Activated T-helper 2 cell treated with anti-CD3 and anti-CD28 coated beads, Interferon-gamma antibody, Interleukin-2, Interleukin-4, amounts not matched to agents 10 μg/mL and 5 μg/mL and 100 μg/mL, durations not matched to agents 14 hours and 24 hours and 36 hours (primary cell): ENCODE data around the gene ATRN. TPM values are rescaled to one million over a fixed set of nuclear protein-coding genes. Genes with fewer than 3 reads are reported as not detected.

Experiments used
- DNase-seq: peaks from one replicate; pipeline ENCODE4 v3.0.0; 2021; ENCODE audit warnings: low spot score
- H3K27ac Mint-ChIP-seq: one replicate; pipeline ENCODE4 v1.8.0; 2021; ENCODE audit warnings: mixed read lengths
- H3K27me3 Mint-ChIP-seq: one replicate; pipeline ENCODE4 v1.8.0; 2021; ENCODE audit warnings: low read depth, mixed read lengths
- H3K36me3 Mint-ChIP-seq: one replicate; pipeline ENCODE4 v1.8.0; 2021; ENCODE audit warnings: low read depth, mixed read lengths
- H3K4me1 Mint-ChIP-seq: one replicate; pipeline ENCODE4 v1.8.0; 2021; ENCODE audit warnings: low read depth, mixed read lengths
- H3K4me3 Mint-ChIP-seq: one replicate; pipeline ENCODE4 v1.8.0; 2021; ENCODE audit warnings: low read depth, mild to moderate bottlenecking, moderate library complexity, mixed read lengths
- H3K9me3 Mint-ChIP-seq: one replicate; pipeline ENCODE4 v1.8.0; 2021; ENCODE audit warnings: mixed read lengths
- intact Hi-C: fragments of 100-400 bp; cut with micrococcal nuclease; formaldehyde crosslinking; loops from one replicate; pipeline ENCODE4 v1.15.1; 2023
- total RNA-seq: library from RNA; stranded (reverse); gene quantifications from 2 replicates; pipeline ENCODE4 v1.2.3, GENCODE V29; 2022

ATRN gene
- total RNA-seq, 1 donor from 2014 or later: 11.5 TPM

DNA sequence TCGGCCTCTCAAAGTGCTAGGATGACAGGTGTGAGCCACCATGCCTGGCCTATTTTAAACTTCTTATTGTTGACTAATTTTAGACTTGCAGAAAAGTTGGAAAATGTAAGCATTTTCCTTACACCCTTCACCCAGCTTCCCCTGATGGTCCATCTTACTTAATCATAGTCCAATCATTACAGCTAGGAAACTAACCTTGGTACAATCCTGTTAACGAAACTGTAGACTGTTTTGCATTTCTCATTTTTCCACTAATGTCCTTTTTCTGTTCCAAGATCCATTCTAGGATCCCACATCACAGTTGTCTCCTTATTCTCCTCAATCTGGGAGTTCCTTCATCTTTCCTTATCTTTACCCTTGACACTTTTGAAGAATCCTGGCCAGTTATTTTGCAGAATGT is 193.0 kb downstream of the ATRN start:
- Mint-ChIP-seq H3K4me3 (no peak overlapping the region), H3K27me3 (peaks cover 39% of the 10 kb centered on the region), H3K36me3 (no peaks in the 10 kb centered on the region), H3K27ac (no peak overlapping the region), H3K9me3 (no peaks in the 10 kb centered on the region), H3K4me1 (peaks cover 18% of the 10 kb centered on the region)
- intact Hi-C loops: no loop called here
- DNase-seq: no peak

DNA sequence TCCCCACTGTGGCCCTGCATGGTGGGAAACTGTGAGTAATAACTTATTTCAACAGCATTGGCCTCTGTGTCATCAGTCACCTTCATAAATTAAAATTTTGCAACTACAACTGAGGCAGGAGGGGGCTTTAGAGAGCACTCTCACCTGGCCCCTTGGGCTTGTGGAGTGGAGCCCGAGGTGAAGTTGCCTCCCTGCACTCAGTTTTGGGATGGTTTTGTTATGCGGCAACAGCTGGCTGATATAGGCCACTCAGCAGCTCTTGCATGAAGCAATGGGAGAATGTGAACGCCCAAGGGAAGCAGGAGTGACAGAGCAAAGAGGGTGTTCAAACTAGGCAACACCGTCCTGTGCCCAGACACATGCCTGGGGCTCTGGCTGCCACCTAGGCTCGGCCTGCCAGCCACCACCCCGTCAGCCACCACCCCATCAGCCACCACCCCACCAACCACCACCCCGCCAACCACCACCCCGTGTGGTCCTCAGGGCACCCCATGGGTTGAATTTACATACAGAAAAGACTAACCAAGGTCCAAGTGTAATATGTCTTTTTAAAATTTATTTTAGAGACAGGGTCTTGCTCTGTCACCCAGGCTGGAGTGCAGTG is 196.7 kb downstream of the ATRN start:
- Mint-ChIP-seq H3K27ac (no peak overlapping the region), H3K4me3 (no peak overlapping the region), H3K4me1 (peaks cover 14% of the 10 kb centered on the region), H3K27me3 (peaks cover 36% of the 10 kb centered on the region), H3K36me3 (no peaks in the 10 kb centered on the region), H3K9me3 (no peaks in the 10 kb centered on the region)
- no peak for DNase-seq
- intact Hi-C loops: no loop called here

DNA sequence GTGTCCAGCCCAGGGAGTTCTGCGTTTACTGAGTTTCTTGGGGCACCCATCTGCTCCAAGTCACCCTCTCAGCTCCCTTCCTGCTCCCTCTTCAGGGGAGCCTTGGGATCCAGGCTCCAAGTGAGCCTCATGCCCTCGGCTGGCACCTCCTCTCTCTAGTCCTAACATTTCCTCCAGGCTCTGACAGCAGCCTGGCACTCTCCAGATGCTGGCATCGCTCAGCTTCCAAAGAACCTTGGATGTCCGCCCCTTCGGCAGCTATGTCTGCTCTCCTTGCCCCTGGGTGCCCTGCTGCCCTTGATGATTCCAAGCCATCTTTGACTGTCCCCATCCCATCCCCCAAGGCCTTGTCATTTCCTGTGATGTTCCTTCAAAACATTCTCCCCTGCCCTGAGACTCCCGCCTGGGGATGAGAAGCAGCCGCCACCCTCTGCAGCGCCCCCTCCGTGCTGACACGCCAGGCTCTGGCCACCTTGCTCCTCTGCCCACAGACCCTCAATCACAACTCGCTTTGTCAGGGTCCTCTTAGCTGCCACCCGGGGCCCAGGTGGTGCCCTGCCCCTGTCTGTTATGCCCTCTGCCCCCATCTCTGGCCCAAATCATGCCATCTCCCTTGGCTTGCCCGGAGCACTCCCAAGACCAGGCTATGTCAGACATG is 199.0 kb downstream of the ATRN start:
- Mint-ChIP-seq H3K36me3 (no peaks in the 10 kb centered on the region), H3K4me1 (peaks cover 14% of the 10 kb centered on the region), H3K27ac (no peak overlapping the region), H3K9me3 (no peaks in the 10 kb centered on the region), H3K27me3 (peaks cover 39% of the 10 kb centered on the region), H3K4me3 (no peak overlapping the region)
- intact Hi-C loops: no loop called here
- no peak for DNase-seq

DNA sequence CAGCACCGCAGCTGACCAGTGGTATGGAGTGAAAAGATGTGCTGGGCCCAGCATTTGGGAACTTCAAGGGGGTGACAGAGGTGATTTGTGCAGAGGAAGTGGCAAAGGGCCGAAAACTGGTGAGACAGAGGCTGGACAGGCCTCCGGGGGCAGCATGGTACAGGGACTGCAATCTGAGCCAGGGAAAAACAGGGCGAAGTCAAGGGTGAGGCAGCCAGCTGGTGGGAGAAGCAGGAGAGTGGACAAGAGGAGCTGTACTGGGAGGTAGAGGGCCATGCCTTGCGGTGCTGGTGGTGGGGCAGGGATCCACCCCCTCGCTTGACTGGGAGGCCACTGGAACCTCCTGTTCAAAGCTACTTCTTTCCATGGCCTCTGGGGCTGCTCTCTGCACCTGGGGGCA is 199.7 kb downstream of the ATRN start:
- H3K4me3 Mint-ChIP-seq: no peak overlapping the region
- H3K27ac Mint-ChIP-seq: no peak overlapping the region
- no peaks in the 10 kb centered on the region for H3K9me3 Mint-ChIP-seq
- H3K4me1 Mint-ChIP-seq: peaks cover 13% of the 10 kb centered on the region
- no peaks in the 10 kb centered on the region for H3K36me3 Mint-ChIP-seq
- H3K27me3 Mint-ChIP-seq: peaks cover 43% of the 10 kb centered on the region
- DNase-seq: no peak
- intact Hi-C loops: no loop called here

DNA sequence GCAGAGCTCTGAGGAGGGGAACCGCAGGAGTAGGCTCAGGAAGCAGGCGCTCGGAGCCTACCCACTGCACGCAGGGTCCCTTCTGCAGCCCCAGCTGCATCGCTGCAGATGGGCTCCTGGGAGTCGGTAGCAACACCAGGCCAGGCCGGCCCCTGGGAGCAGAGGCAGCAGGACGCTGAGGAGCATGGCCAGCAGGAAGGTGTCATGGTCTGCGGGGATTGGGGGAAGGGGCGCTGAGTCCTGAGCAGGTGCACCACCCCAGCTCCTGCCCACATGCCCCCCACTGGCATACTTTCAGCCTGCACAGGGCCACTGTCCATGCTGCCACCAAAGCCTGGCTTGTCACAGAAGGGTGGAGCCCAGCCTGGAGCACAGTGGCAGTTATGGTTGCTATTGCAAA is 200.1 kb downstream of the ATRN start:
- Mint-ChIP-seq H3K36me3 (no peaks in the 10 kb centered on the region), H3K4me1 (peaks cover 10% of the 10 kb centered on the region), H3K9me3 (no peaks in the 10 kb centered on the region), H3K27ac (no peak overlapping the region), H3K4me3 (no peak overlapping the region), H3K27me3 (peaks cover 47% of the 10 kb centered on the region)
- DNase-seq: no peak
- intact Hi-C loops: no loop called here

DNA sequence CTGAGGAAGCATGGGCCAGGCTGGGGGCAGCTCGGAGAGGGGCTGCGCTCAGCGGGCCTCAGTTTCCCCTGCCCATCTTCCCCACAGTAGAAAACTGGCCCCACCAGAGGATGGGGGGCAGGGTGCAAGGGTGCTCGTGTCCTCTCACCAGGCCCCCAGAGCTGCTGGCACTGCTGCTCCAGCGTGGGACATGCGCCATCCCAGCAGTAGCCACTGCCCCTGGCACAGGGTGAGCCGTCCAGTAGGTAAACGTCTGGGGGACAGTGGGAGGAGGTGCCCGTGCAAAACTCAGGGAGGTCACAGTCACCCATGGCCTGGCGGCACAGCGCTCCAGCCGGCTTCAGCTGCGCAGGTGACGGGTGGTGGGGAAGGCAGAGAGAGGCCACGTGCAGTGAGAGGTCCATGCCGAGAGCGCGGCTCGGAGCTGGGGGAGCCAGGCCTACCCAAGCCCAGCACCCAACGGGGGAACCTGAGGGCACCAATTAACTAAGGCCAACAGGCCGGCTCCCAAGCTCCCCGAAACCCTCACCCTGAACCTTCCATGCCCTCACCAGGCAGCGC is 201.2 kb downstream of the ATRN start:
- no peak for DNase-seq
- H3K4me3 Mint-ChIP-seq: no peak overlapping the region
- intact Hi-C loops: no loop called here
- H3K27me3 Mint-ChIP-seq: peaks cover 50% of the 10 kb centered on the region
- H3K4me1 Mint-ChIP-seq: peaks cover 2% of the 10 kb centered on the region
- H3K9me3 Mint-ChIP-seq: no peaks in the 10 kb centered on the region
- no peaks in the 10 kb centered on the region for H3K36me3 Mint-ChIP-seq
- no peak overlapping the region for H3K27ac Mint-ChIP-seq

DNA sequence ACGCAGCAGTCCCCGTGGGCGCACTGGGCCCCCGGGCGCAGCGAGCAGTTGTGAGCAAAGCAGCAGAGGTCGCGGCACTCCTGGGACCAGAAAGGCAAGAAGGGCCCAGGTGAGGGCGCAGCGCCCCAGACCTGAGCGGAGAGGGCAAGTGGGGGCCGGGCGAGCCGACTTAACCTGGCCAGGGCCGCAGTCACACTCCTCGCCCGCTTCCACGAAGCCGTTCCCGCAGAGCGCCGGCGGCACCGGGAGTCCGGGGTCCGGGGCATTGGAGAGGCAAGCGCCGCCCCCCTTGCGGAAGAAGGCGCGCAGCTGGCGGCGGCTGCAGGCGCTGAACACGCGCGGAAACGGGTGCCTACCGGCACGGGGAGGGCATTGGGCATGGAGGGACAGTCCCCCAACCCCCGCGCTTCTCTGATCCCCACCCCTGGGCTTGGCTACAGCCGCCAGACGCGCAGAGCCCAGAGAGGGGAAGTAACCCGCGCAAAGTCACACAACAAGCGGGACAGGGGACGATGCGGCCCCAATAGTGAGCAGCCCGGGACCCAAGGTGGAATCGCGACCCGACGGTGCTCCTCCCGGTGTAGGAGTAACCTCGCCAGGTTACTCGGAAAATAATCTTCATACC is 201.8 kb downstream of the ATRN start:
- intact Hi-C loops: no loop called here
- H3K36me3 Mint-ChIP-seq: no peaks in the 10 kb centered on the region
- peaks cover 50% of the 10 kb centered on the region for H3K27me3 Mint-ChIP-seq
- DNase-seq: no peak
- no peaks in the 10 kb centered on the region for H3K9me3 Mint-ChIP-seq
- H3K27ac Mint-ChIP-seq: no peak overlapping the region
- no peaks in the 10 kb centered on the region for H3K4me1 Mint-ChIP-seq
- H3K4me3 Mint-ChIP-seq: no peak overlapping the region

DNA sequence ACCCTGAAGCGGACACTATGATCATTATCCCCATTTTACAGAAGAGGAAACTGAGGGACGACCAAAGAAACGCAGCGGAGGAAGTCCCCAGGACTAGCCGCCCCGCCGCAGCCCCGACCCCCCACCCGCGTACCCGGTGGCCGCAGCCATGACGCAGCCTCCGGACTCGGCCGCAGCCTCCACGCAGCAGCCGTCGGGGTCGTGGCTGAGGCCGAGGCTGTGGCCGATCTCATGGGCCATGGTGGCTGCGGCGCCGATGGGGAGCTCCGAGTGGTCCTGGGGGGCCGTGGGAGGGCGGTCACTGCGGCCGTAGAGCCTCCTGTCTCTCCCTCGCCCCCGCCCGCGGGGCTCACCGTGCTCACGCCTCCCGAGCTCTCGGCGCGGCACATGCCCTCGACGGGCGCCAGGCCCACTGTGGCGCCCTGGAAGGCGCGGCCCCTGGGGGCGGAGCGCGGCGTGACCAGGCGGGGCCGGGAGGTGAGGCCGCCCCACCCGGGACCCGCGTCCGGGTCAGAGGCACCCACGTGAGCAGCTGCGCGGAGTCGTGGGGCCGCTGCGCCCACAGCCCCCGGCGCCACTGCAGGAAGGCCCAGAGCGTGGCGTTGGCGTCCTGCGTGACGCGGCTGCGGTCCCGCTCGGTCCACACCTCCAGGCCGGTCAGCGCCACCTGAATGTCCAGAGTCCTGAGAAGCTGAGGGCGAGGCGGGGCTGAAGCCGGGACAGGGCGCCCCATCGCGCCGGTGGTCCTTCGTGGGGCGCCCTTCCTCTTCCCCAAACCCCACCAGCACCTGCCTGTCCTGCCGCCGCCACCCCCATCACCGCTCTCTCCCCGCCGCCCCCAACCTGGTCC is 202.6 kb downstream of the ATRN start:
- H3K4me3 Mint-ChIP-seq: no peak overlapping the region
- H3K36me3 Mint-ChIP-seq: no peaks in the 10 kb centered on the region
- no peaks in the 10 kb centered on the region for H3K4me1 Mint-ChIP-seq

DNA sequence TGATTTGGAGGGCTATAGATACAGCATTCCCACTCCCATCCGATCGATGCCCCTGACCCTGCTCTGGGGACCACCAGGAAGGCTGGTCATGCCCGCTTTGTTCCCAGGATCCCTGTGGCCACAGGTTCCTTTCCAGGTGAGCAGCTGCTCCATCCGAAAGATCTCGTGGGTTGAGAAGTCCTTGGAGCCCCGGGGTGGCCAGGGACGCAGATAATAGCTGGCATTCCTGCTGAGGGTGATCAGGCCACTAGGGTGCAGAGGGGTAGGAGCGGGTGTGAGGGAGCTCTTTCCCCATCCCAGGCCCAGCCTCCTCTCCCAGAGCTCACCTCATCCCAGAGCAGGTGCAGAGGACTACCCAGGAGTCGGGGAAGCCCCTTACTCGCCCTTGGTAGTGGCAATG is 203.6 kb downstream of the ATRN start:
- Mint-ChIP-seq H3K9me3 (no peaks in the 10 kb centered on the region), H3K4me1 (no peaks in the 10 kb centered on the region), H3K27me3 (peaks cover 51% of the 10 kb centered on the region), H3K36me3 (no peaks in the 10 kb centered on the region), H3K27ac (no peak overlapping the region), H3K4me3 (no peak overlapping the region)
- intact Hi-C loops: no loop called here
- DNase-seq: no peak

More for the DNA sequence above, 202.6 kb downstream of the ATRN start:
- no peak for DNase-seq
- Mint-ChIP-seq H3K27me3 (peaks cover 50% of the 10 kb centered on the region), H3K27ac (no peak overlapping the region), H3K9me3 (no peaks in the 10 kb centered on the region)
- intact Hi-C loops: no loop called here

DNA sequence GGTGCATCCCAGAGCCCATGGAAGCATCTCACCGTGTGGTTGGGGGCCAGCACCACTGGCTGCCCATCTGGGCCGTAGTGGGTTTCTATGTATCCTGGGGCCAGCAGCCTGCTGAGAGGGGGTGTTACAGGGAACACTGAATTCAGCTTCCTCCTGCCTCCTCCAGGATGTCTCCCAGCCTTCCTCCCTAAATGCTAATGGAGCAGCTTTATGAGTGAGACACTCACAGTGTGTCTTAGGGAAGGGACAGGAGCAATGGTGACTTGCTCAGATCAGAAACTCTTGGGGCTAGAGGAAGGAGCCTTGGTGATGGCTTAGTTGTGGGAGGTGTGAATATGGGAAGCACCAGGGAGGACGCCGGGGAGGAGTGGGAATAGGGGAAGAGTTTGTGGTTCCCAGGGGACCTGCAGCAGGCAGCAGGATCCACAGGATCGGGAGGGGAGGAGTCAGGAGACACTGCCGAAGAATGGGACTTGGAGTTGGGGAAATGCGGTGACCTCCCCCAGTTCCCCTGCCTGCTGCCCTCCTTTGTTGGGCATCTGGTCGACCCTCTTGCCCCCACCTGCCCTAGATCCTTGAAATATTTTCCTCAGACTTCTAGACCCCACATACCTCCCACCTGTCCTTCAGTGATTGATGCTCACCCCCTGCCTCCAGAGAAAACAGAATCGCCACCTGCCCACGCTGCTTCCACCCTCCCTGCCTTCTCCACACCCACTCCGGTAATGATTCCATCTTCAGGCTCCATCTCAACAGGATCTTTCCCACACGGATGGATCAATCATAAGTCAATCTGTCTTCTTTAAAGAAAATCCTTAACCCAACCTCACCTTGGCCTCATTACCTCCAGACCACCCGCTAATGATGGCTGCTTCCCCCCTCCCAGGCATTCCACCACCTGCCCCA is 204.4 kb downstream of the ATRN start:
- Mint-ChIP-seq H3K9me3 (no peaks in the 10 kb centered on the region), H3K27me3 (peaks cover 47% of the 10 kb centered on the region)
- intact Hi-C loops: no loop called here

DNA sequence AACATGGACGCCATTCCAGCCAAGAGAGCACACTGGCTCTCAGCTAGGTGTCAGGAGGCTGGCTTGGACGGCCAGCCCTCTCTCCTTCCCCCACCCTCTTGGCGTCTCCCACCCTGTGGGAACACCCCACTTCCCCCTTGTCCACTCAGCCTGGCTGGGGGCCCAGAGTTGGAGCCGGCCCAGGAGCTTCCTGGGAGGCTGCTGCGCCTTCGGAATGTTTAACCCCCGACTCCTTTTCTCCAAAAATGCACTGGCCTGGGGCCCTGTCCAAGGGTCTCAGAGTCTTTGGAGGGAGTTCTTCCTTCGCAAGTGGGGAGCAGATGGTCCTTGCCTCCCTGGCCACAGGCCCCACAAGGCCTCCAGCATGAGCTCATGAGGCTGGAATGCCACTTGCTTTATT is 206.9 kb downstream of the ATRN start:
- Mint-ChIP-seq H3K4me3 (no peak overlapping the region), H3K36me3 (no peaks in the 10 kb centered on the region), H3K9me3 (no peaks in the 10 kb centered on the region), H3K27ac (no peak overlapping the region), H3K27me3 (peaks cover 51% of the 10 kb centered on the region), H3K4me1 (no peaks in the 10 kb centered on the region)
- no peak for DNase-seq
- intact Hi-C loops: no loop called here

More for the DNA sequence above, 204.4 kb downstream of the ATRN start:
- Mint-ChIP-seq H3K4me1 (no peaks in the 10 kb centered on the region), H3K27ac (no peak overlapping the region), H3K36me3 (no peaks in the 10 kb centered on the region), H3K4me3 (no peak overlapping the region)
- no peak for DNase-seq

DNA sequence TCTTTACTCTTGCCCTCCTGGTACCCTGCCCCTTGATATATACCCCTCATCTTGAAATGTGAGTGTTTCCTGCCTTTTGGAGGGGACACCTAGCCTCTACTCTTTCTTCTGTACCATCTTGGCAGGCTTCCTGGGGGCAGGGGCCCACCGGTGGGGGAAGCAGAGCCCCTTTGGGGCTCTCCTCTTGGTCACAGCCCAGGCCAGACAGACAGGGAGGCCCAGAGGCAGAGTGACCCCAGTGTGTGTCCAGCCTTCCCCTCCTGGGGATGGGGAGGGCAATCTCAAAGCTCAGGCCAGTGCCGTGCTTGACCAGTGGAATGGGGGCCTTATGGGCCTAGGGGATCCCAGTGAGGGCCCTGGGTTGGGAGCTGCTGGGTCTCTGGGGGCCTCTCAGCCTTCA is 207.4 kb downstream of the ATRN start:
- intact Hi-C loops: no loop called here
- Mint-ChIP-seq H3K9me3 (no peaks in the 10 kb centered on the region), H3K36me3 (no peaks in the 10 kb centered on the region), H3K27me3 (peaks cover 50% of the 10 kb centered on the region), H3K4me1 (no peaks in the 10 kb centered on the region), H3K27ac (no peak overlapping the region), H3K4me3 (no peak overlapping the region)
- DNase-seq: no peak
